CD4-positive, alpha-beta T cell treated with Interleukin-15 for 1 hour (primary cell): ENCODE data around the gene HSP90AA1.
A peak's percentile ranks its signal among the peaks of the same experiment; 100 is the strongest.
"Not testable (repeated sequence)": the region's sequence is repeated elsewhere in the genome, so short reads cannot be mapped to it uniquely, and the experiment has no call there.

Experiments used
- DNase-seq: peaks from one replicate; pipeline ENCODE4 v3.0.0-alpha.2; 2020

The HSP90AA1 gene

DNA sequence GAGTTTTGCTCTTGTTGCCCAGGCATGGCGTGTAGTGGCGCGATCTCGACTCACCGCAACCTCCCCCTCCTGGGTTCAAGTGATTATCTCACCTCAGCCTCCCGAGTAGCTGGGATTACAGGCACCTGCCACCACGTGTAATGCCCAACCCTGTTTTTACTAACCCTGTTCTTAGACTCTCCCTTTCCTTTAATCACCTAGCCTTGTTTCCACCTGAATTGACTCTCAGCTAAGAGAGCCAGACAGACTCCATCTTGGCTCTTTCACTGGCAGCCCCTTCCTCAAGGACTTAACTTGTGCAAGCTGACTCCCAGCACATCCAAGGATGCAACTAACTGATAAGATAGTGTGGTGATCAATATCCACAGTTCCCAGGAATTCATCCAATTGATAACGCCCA is 22.3 kb downstream of the HSP90AA1 start:
- not testable (repeated sequence) for DNase-seq

DNA sequence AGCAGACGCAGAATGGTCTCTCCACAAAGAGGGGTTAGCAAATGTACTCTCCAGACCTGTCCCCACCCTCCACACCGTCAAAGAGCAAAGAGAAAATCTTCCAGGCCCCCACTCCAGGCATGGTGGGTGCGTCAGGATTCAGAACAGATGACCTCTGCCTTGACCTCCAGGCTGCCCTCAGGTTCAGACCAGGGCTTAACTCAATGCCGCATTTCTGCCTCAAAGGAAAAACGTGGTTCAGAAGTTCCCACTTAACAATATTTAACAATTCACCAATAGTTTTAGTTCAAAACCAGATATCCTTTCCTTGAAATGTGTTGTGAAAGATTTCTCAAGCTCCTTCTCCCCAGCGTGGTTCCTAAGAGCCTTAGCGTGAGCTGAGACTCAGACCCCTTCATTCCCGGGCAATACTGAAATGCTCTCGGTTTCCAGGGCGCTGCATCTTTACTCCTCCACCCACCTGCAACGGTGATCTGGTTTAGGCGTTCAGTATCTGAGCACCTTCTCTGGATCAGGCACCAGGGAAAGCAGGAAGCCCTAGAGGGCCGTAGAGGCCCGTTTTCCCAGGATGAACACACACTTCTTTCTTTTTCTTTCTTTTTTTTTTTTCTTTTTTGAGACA is 22.9 kb downstream of the HSP90AA1 start:
- no peak for DNase-seq

DNA sequence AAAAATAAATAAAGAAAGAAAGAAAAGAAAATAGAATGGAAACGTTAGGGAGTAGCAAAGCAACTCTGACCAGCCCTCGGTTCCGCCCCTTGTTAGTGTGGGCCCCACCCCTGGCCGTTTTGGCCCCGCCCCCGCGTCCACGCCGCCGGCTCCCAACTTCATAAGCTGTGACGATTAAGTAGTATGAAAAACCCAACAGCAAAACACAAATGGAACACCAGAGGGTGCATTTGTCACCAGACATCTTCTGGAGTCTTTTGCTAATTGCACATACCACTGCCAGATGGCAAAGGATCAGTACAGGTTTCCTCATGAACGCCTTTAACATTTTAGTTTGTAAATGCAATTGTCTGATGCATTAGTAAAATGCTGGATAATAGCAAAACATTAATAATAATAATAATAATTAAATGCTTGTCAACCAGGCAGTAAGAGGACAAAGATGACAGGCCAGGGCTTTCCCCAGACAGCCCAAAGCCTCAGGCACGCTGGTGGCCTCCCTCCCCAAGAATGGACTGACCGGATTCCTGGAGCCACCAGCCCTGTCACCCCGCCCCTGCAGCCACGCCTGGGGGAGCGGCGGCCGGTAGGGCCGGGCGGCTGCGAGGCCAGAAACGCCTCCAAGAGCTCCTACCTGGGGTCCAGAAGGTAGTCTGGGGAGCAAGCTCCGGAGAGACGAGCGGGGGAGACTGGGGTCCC is 23.6 kb downstream of the HSP90AA1 start:
- DNase-seq: peak; percentile 82

DNA sequence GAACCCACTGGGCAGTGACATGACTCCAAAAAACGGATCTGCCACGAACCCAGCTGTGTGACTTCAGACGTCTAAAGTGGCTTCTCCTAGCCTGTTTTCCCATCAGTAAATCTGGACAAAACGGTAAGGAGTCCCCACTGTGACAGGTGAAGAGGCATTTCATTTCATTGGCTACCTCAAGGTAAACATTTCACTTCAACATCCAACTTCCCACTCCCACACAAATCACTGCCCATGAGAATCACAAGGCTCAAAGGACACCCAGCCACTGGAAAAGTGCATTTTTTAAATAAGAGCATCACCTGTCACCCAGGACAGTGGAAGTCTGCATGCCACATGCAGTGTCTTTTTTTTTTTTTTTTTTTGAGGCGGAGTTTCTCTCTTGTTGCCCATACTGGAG is 27.9 kb downstream of the HSP90AA1 start:
- no peak for DNase-seq

DNA sequence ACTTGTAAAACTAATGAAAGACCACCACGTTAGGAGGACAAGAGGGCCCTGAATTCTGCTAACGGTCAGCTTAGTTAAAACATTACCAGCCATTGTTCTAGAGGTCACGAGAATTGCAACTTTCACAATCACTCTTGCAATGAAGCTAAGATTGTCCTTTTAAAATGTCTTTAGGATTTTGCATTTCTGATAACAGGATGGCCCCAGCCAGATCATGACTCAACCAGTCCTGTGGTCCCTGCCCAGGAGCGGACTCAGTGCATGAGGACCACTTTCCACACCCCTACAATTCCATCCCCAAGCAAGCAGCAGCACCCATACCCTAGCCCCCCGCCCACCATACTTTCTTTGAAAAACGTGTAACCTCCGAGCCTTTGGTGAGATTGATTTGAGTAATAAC is 28.7 kb downstream of the HSP90AA1 start:
- no peak for DNase-seq

DNA sequence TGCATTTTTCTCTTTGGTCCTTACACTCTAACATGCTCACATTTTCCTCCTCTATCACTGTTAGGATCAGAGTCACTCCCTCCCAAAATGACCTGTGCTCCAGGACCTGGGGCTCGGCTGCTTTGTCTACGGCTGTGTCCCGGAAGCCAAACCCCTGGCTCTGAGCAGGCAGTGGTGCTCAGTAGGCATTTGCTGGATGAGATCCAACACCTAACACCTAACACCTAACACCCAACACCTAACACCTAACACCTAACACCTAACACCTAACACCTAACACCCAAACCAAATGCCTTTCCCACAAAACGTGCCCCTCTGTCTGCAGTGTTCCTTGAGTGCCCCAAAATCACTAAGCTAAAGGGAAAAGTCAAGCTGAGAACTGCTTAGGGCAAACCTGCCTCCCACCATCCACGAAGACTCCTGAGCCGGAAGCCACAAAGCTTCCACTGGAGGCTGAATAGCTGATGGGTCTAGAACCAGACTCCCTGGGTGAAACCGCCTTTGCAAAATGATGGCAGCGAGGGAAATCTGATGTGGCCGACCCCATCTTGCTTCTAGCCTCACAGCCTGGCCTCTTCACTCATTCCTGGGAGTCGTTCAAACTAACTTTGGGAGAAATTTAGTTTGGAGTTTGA is 29.2 kb downstream of the HSP90AA1 start:
- no peak for DNase-seq

DNA sequence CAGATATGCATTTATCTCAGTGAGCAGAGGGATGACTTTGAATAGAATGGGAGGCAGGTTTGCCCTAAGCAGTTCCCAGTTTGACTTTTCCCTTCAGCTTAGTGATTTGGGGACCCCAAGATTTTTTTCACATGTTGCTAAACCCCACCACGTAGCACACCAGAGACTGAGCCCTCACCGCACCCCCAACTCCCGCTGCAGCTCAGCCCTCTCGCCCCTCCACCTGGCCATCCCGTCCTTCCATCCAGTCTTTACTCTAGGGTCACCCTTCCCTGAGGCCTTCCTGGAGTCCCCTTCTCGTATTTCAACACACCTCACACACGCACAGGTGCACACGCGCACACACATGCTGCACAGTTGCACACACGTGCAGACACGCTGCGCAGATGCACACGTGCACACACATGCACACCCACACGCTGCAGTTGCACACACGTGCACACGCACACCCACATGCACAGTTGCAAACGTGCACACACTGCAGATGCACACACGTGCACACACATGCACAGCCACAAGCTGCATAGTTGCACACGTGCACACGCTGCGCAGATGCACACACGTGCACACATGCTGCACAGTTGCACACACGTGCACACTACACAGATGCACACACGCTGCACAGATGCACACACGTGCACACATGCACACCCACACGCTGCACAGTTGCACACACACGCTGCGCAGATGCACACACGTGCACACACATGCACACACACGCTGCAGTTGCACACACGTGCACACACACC is 30.0 kb downstream of the HSP90AA1 start:
- DNase-seq: no peak

DNA sequence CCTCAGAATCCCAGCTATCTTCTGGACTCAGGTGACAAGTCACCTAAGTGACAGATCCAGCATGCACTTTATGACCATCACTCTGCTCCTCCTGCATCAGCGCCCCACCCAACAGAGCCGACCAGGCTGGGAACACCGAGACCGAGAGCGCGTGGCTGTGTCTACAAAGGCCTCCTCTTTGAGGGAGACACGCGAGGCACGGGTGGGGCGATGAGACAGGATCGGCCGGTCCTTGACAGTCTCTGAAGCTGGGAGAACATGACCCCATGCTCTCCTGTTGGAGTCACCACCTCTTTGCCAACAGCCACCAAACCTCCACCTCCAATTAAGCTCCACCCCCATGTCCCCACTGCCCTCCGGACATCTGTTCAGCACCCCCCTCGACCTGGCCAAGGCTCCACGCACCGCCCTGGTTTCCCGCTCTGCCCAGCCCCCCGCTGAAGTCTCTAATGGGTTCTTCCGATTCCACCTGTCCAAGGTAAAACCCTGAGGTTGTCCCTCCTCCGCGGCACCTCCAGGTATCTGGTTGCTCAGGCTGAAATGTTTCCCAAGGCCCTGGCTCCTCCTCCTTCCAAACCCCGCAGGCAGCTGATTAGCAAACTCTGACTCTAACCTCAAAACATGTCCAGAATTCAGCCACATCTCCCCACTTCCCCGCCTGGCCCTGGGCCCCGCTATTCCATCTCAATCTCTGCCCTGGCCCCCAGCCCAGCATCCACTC is 31.5 kb downstream of the HSP90AA1 start:
- DNase-seq: no peak

DNA sequence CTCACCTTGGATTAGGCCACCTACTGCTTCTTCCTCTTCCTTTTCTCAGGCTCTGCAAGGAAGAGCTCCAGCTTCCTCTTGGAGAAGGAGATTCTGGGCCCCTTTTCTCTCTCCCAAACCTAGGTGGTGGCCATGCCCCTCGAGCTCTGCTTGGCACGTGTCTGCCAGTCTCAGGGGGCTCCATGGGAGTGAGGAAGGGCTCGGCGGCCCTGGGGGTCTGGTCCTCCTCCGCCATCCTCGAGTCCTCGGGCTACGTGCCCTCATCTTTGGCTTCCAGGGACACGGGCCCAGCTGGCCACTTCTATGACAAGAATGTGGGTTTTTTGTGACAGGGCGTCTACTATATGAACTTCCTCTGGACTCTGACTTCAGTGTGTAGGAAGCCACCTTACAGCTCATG is 34.3 kb downstream of the HSP90AA1 start:
- no peak for DNase-seq

DNA sequence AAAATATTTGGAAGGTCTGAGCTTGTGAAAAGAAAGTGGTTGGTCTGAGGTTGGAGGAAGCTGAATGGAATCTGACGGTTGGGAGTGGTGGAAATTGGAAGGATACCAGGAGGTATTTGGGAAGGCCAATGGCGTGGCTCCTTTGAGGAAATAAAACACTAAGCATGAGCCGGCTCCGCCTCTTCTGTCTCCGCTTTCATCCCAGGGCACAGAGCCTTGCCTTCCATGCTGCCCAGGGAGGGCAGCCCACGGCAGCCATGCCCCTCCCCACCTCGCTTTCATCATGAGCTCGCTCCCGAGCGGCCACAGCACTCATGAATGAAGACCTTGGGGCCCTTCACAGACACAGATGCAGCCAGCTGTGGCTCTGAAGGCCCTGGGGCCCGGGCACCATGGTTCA is 36.2 kb downstream of the HSP90AA1 start:
- no peak for DNase-seq

DNA sequence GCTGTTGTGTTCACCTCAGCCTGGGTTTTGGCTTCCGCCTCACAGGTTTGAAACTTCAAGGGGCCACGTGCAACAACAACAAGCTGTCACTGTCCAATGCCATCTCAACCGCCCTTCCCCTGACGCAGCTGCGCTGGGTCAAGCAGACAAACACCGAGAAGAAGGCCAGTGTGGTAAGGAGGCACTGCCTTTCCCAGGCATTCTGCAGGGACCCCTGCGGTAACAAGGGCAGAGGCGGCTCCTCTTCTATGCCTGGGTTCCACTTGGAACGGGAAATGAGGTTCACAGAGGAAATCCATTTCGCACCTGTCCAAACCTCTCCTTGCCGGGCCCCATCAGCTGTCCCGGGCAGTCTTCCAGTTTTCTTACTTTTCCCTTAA is 36.8 kb downstream of the HSP90AA1 start:
- DNase-seq: no peak

DNA sequence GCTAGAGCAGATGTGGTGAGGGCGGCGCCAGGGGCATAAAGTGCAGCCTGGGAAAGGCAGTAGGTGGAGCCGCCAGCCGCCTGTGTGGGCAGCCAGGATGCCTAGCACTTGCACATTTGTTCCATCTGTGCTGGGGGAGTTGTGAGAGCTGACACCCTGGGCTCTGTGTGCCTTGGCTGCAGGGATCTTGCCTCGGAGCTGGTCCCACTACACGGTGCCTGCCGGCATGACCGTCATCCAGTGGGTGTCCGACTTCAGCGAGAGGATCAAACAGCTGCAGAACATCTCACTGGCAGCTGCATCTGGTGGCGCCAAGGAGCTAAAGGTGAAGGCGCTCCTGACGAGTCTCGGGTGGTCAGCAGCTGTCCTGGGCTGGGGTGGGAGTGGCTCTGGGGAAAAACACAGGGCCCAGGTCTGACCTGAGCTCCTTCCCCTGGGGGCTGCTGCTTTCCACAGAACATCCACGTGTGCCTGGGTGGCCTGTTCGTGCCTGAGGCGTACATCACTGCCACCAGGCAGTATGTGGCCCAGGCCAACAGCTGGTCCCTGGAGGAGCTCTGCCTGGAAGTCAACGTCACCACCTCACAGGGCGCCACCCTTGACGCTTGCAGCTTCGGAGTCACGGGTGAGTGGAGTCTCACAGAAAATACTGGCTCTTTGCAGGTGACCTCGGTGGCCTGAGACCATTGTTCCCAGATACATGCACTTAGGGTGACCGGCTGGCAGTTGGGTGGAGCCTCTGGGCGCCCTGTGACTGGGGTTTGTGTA is 37.4 kb downstream of the HSP90AA1 start:
- no peak for DNase-seq

DNA sequence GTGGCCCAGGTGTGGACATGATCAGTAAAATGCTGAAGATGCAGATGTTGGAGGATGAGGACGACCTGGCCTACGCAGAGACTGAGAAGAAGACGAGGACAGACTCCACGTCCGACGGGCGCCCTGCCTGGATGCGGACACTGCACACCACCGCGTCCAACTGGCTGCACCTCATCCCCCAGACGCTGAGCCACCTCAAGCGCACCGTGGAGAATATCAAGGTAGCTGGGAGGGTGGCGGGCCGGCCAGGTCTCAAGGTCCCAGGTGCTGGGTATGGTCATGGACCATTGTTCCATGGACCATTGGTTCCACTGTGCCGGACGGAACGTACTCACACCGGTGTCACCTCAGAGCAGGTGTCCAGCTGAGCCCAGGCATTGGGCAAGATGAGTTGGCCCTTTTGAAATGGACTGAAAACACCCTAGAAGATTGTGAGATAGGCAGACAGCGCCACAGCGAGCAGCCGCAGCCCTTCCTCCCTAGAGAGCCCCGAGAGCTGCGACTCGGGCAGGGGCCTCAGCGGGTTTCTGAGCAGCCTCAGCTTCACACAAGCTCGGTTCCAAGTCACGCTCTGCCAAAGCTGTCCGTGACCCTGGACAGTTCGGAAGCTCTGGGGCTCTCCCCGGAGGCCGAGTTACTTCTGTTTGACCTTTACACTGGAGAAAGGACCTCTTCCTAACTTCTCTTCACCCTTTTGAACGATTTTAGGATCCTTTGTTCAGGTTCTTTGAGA is 38.9 kb downstream of the HSP90AA1 start:
- no peak for DNase-seq

DNA sequence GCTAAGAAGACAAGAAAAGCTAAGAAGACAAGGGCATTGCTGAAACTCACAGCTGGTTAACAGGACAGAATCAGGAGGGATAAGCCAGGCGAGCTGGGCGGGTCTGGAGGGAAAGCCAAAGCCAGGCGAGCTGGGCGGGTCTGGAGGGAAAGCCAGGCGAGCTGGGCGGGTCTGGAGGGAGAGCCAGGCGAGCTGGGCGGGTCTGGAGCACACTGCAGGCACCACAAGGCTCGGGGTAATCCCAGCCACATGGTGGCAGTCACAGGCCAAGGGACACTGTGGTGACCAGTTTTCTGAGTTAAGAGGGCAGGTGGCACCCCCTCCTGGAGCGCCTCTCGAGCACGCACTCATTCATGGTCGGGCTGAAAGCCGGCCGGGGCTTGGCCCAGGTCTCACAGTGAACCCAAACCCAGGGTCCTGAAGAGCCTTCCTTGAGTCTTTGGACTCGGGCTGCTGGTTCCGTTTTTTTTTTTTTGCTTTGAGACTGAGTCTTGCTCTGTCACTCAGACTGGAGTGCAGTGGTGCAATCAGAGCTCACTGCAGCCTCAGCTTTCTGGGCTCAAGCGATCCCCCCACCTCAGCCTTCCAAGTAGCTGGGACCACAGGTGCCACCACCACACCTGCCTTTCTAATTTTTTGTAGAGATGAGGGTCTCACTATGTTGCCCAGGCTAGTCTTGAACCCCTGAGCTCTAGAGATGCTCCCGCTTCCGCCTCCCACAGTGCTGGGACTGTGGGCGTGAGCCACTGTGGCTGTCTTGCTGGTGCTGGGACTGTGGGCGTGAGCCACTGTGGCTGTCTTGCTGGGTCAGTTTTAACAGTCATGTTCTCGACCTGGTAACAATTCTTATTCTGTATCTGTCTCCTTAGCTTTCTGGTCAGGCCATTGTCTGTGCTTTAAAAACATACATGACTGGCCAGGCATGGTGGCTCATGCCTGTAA is 40.2 kb downstream of the HSP90AA1 start:
- peak; percentile 29 for DNase-seq

DNA sequence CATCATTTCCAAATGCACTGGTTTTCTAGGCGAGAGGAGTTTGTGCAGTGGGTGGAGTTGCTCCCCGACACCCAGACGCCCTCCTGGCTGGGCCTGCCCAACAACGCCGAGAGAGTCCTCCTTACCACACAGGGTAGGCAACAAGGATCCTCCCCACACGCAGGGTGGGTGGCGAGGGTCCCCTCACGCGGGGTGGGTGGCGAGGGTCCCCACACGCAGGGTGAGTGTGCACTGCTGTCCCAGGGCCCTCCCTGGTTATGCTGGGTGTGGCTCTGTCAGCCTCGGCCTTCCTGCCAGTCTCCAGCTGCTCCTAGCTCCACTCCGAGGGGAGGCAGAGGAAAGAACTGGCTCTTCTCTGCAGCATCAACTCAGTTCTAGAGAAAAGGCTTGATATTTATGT is 42.3 kb downstream of the HSP90AA1 start:
- no peak for DNase-seq

DNA sequence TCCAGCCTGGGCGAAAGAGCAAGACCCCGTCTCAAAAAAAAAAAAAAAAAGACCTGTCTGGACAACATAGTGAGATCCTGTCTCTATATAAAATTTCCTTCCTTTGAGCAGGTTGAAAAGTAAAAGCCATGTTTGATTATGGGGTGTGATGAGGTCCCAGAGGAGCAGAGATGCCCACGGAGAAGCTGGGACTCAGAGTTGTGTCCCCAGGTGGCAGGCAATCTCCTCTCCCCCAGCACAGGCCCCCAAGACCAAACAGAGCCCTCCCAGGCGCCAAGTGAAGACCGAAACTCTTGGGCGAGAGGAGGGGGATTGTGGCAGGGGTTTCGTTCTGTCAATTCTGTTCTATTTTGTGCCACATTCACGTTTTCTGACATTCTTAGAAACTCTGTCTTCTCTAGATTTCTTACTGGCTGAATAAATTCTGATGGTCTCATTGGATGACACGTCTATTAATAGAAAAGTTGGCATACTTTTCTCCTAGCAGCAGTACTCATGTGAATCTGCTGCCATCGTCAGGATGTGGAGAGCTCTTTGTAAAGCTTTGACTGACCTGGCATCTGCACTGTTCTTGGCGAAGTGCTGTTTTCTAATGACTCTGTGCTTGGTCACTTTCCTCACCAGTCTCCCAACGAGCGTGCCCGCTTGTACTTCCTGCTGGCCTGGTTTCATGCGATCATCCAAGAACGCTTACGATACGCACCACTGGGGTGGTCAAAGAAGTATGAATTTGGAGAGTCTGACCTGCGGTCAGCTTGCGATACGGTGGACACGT is 43.4 kb downstream of the HSP90AA1 start:
- no peak for DNase-seq

DNA sequence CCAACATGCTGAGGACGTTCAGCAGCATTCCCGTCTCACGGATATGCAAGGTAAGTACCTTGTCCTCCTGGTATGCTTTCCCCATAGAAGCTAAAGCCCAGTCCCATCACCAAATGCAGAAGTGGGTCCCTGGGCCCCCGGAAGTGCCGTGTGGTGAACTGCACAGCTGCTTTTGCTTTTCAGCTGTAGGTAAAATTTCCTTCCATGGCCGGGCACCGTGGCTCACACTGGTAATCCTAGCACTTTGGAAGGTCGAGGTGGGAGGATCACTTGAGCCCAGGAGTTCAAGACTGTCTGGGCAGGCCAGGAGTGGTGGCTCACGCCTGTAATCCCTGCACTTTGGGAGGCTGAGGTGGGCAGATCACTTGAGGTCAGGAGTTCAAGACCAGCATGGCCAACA is 44.1 kb downstream of the HSP90AA1 start:
- no peak for DNase-seq

DNA sequence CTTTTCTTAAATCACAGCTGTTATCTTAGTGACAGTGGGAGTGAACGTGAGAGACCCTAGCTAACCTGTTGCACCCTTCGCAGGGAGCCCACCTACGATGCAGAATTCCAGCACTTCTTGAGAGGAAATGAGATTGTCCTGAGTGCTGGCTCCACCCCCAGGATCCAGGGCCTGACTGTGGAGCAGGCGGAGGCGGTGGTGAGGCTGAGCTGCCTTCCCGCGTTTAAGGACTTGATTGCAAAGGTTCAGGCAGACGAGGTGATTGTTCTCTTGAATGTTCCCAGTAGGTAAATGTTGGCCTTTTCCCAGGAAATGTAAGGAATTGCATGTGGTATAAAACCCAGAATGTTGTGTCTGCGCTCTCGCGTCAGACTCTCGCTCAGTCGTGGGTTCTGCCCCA is 46.7 kb downstream of the HSP90AA1 start:
- no peak for DNase-seq

DNA sequence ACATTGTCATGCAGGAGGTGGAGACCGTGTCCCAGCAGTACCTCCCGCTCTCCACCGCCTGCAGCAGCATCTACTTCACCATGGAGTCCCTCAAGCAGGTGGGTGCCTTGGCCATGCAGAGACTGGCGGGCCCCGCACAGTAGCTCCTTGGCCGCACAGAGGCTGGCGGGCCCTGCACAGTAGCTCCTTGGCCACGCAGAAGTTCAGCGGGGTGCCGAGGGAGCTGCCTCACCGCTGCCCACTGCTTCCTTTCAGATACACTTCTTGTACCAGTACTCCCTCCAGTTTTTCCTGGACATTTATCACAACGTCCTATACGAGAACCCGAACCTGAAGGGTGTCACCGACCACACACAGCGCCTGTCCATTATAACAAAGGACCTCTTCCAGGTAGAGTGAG is 47.7 kb downstream of the HSP90AA1 start:
- DNase-seq: no peak

DNA sequence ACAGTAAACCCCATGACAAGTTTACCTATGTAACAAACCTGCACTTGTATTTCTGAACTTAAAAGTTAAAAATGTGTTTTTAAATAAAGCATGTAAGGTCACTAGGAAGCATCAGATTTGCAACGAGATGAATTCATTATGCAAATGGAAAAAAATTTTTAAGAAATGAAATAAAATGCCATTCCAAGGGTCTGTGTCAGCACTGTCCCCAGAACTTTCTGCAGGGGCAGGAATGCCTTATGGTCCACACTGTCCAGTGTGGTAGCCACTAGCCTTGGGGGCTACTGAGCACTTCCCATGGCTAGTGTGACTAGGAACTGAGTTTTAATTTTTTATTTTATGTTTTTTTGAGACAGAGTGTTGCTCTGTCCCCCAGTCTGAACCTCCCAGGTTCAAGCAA is 49.2 kb downstream of the HSP90AA1 start:
- DNase-seq: no peak
